ENCODE measurements around the gene SLC22A16.

DNA sequence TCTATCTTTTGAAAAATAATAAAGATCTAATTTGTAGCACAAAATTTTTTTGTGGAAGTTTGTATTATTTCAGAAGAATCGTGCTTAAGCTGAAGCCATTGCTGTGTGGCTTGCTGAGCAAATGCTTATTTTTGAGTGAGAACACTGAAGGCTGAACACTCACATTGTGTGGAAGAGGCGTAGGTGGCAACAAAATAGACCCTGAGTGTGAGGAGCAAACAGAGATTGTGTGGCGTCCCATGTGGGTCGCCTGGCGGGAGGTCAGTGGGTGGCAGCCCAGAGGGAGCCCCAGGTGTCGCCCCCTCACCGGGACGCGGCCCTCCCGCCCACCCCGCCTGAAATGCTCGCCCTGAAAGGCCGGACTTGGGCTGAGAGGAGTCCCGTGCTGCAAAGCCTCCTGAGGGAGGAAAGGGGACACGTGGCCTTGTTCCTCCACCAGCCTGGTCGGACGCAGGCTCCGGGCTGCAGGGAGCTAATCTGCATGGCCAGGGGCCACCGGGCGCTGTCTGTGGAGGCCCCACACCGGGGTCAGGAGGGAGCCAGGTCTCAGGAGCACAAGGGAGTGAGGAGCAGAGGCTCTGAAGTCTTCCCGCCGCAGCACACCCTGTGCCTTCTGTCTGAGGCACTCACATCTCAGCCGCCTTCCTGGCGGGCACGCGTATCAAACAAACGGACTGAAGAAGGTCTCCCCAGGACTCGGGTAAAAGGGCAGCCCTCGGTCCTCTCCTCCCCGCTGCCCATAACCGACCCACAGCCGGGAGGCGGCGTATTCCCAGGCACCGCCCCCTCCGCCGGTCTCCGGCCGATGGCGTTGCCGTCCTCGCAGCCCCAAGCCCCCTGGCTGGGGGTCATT, 77.0 kb downstream of the SLC22A16 start:
- TF ChIP-seq, protein P1, sequence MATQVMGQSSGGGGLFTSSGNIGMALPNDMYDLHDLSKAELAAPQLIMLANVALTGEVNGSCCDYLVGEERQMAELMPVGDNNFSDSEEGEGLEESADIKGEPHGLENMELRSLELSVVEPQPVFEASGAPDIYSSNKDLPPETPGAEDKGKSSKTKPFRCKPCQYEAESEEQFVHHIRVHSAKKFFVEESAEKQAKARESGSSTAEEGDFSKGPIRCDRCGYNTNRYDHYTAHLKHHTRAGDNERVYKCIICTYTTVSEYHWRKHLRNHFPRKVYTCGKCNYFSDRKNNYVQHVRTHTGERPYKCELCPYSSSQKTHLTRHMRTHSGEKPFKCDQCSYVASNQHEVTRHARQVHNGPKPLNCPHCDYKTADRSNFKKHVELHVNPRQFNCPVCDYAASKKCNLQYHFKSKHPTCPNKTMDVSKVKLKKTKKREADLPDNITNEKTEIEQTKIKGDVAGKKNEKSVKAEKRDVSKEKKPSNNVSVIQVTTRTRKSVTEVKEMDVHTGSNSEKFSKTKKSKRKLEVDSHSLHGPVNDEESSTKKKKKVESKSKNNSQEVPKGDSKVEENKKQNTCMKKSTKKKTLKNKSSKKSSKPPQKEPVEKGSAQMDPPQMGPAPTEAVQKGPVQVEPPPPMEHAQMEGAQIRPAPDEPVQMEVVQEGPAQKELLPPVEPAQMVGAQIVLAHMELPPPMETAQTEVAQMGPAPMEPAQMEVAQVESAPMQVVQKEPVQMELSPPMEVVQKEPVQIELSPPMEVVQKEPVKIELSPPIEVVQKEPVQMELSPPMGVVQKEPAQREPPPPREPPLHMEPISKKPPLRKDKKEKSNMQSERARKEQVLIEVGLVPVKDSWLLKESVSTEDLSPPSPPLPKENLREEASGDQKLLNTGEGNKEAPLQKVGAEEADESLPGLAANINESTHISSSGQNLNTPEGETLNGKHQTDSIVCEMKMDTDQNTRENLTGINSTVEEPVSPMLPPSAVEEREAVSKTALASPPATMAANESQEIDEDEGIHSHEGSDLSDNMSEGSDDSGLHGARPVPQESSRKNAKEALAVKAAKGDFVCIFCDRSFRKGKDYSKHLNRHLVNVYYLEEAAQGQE (IDR thresholded peaks at IDR 0.05), result no peak
- no peak for TF ChIP-seq CTCF (IDR thresholded peaks at IDR 0.05; ENCODE audit: low read depth, low read length, missing input control)
- TF ChIP-seq TAF1 (conservative IDR thresholded peaks at IDR 0.05), result no peak
- TF ChIP-seq SP1 (IDR thresholded peaks at IDR 0.05), result no peak
- TF ChIP-seq, protein P2, sequence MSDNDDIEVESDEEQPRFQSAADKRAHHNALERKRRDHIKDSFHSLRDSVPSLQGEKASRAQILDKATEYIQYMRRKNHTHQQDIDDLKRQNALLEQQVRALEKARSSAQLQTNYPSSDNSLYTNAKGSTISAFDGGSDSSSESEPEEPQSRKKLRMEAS (IDR thresholded peaks at IDR 0.05), result no peak
- TF ChIP-seq FOXA1 (IDR thresholded peaks at IDR 0.05), result no peak
- TF ChIP-seq ZBTB33 (IDR thresholded peaks at IDR 0.05), result no peak
- no peak for TF ChIP-seq GABPA (IDR thresholded peaks at IDR 0.05 in 1 of 2, conservative IDR thresholded peaks at IDR 0.05 in 1 of 2)
- TF ChIP-seq RAD21 (IDR thresholded peaks at IDR 0.05), result peak in 1 of 2 donors; percentile 12
- no peak for TF ChIP-seq RXRA (IDR thresholded peaks at IDR 0.05)
- no peak for TF ChIP-seq JUND (IDR thresholded peaks at IDR 0.05)
- TF ChIP-seq FOXA2 (IDR thresholded peaks at IDR 0.05), result no peak
- TF ChIP-seq YY1 (IDR thresholded peaks at IDR 0.05), result no peak
